NCI-H2107 (cell line): Measurements from ENCODE around the gene GPR108.
"Not testable (repeated sequence)": the region's sequence is repeated elsewhere in the genome, so short reads cannot be mapped to it uniquely, and the experiment has no call there.

Experiments used
- DNase-seq: peaks from one replicate; lab custom pipeline; 2025; lab: John Stamatoyannopoulos, UW

Gene GPR108

DNA sequence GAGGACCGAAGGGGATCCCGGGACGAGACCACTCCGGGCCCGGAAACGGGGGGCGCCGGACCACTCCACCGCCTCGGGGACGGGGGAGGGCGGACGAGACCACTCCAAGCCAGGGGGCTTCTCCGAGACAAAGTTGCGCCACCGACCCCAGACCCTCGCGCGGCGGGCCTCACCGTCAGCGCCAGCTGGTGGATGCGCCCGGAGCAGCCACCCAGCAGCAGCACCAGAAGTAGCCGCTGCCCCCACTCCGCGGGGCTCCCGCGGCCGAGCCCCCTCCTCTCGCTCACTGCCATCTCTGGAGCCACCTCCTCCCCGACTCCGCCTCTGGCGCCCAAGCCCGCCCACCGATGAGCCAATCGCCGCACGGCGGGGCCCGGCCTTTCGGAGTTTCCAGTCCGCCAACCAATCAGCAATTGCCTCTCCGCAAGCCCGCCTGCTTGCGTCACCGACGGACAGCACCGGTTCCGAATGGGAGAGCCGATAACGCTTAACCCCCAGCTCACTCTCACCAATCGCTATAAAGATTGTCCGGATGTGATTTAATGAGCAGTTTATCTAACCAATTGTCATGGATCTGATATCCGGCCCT lies at the start of gene GPR108:
TSS of gene GPR108 (minus strand) at position 297 of the 589 bp plus-strand sequence. CDS start at position 293, 4 bp downstream.
- no peak for DNase-seq

- no peak for DNase-seq
Measured at GRCh38 chr19:6779206-6779605, 41.8 kb upstream of the GPR108 start.

DNA sequence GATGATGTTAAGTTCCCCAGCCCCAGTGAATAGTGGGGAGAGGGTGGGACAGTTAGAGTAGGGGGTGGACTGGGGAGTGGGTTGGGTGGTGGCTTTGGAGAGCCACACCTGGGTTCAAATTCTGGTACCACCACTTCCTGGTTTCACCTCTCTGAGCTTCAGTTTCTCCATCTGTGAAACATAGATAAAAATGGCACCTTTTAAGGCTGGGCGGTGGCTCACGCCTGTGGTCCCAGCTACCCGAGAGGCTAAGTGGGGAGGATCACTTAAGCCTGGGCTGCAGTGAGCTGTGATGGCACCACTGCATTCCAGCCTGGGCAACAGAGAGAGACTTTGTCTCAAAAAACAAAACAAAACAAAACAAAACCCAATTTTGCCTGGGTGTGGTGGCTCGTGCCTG lies 41.0 kb upstream of the GPR108 start:
- no peak for DNase-seq

- no peak for DNase-seq
Measured at GRCh38 chr19:6777434-6777833, 40.1 kb upstream of the GPR108 start.

DNA sequence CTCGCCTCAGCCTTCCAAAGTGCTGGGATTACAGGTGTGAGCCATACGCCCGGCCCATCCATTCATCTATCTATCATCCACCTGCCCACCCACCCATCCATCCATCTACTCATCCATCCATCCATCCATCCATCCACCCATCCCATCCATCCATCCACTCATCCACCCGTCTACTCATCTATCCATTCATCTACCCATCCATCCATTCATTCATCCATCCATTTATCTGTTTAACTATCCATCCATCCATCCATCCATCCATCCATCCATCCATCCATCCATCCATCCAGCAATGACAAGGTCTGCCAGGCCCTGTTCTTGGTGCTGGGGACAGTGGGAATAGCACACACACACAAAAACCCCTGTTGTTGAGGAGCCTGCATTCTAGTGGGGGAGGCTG lies 39.6 kb upstream of the GPR108 start:
- no peak for DNase-seq

- not testable (repeated sequence) for DNase-seq
Measured at GRCh38 chr19:6776045-6776444, 38.7 kb upstream of the GPR108 start.

- no peak for DNase-seq
Measured at GRCh38 chr19:6774821-6775707, 37.7 kb upstream of the GPR108 start.

DNA sequence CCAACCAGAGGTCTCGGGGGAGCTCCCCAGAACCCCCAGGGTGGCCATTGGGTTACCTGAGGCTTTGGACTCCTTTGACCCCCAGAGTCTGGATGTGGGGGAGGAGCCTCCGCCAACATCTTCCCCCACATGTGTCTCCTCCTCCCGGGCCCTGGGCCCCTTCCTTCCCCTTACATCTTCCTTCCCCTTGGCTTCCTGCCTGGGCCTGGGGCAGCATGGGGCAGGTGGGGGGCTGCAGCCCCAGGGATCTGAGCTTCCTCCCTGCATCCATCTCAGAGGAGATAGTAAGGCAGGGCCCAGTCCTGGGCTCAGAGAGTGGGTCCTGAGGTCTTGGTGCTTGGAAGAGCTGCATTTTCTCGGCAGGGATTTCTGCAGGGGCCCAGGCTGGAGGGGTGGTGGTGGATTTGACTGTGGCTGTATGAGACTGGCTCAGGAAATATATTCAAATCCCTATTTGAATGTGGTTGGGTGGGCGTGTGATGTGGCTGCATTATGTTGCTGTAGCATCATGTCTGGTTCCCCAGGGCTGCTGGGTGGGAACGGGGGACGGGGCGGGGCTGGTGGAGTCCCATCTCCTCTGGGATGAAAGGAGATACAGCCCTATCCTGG lies 36.0 kb upstream of the GPR108 start:
- DNase-seq: no peak

DNA sequence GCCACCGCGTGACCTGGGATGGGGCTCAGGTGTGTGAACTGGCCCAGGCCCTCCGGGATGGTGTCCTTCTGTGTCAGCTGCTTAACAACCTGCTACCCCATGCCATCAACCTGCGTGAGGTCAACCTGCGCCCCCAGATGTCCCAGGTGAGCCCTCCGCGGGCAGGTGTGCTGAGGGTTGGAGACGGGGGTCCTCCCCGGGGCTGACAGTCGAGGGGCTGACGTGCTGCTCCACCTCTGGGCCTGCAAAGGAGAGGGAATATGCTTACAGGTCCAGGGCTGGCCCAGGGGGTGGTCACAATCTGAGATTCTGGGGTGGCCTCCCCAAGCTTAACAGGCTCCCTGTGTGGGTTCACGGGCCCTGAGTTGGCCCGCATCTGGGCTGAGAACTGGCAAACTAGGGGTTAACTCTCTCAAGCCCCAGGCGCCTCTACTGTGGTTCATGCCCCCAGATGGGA lies 35.5 kb upstream of the GPR108 start:
- DNase-seq: no peak

- DNase-seq: no peak
Measured at GRCh38 chr19:6772028-6772865, 34.9 kb upstream of the GPR108 start, which contains the start of gene VAV1. Gene VAV1, plus strand, starts transcription at chr19:6772708. Its CDS starts 100 bp downstream, at chr19:6772808.

- DNase-seq: not testable (repeated sequence)
Measured at GRCh38 chr19:6771648-6772027, 34.3 kb upstream of the GPR108 start.

- DNase-seq: no peak
Measured at GRCh38 chr19:6769006-6769619, 31.7 kb upstream of the GPR108 start.

GRCh38 chr19:6768236-6768785 lies 30.9 kb upstream of the GPR108 start:
- no peak for DNase-seq

DNA sequence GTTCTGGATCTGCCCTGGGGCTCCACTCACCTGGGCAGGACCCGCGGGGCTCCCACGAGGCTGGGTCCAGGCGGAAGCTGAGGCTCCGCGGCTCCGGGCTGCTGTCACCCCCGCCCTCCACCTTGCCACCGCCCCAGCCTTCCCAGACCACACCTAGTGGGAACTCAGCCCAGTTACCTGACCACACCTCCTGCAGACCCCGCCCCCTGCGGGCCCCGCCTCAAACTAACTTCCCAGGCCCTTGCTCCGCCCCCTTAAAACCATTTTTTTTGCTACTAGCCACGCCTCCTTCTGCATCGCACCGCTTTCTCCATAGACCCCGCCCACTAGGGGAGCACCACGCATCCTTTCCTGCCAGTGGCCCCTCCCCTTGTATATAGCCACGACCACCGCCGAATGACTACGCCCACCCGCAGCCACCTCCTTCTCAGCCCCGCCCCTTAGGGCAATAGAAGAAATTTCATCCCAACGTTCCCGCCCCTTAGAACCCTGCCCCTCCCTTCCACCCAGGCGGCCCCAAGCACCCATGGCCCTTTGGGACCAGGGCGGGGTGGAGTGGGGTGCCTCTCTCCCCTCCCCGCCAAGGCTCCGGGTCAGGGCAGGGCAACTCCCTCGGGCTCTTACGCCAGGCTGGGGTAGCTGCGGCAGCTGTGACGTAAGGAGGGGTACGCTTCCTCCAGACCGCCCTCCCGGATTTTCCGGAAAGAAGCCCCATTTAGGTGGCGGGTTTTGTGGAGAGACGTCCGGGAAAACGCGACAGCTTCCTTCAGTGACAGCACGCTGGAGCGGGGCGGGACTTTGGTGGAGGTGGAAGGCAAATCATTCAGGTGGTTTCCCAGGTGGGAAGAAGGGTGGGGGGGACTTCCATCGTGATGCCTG lies 30.2 kb upstream of the GPR108 start, which contains the start of gene SH2D3A:
TSS of gene SH2D3A (minus strand) at position 79 of the 879 bp plus-strand sequence. CDS start 3,687 bp downstream, outside the sequence.
- no peak for DNase-seq

- DNase-seq: no peak
Measured at GRCh38 chr19:6767081-6767356, 29.6 kb upstream of the GPR108 start.

DNA sequence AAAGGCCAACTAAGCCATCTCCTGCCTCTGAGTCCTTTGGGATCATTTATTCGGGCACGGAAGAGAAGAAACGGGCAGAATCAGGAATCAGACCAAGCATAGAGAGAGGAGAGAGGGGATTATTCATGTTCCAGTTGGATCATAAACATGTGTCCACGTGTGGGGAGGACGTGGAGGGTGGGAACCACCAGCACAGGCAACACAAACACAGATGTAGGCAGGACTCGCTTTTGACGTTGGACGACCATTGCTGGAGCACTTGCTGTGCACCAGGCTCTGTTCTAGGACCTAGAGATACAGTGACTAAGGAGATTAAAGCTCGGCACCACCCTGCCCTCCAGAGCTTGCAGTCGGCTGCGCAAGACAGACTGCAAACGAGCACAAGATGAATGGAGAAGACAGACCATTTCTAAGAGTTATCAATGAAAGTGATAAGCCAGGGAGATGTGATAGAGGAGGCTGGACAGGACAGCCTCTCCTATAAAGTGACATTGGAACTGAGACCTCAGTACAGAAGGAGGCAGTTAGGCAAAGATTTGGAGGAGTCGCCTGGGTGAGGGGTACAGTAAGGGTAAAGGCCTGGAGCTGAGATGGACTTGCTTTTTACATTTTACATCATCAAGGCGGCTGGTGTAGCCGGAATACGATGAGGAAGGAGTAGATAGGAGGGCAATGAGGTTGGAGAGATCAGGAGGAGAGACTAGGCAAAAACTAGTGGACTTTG lies 29.1 kb upstream of the GPR108 start:
- no peak for DNase-seq

- DNase-seq: no peak
Measured at GRCh38 chr19:6765738-6766356, 28.5 kb upstream of the GPR108 start.

GRCh38 chr19:6762253-6762797 lies 24.9 kb upstream of the GPR108 start:
- not testable (repeated sequence) for DNase-seq
